Measurements from ENCODE around the gene GPR39.

GRCh38 chr2:132654335-132654734, 237.7 kb downstream of the GPR39 start:
- TF ChIP-seq CTCF (IDR thresholded peaks at IDR 0.05): no peak
- TF ChIP-seq POLR2A (IDR thresholded peaks at IDR 0.05): no peak

All from adrenal gland (tissue), 5 donors.